Type B pancreatic cell (in vitro differentiated cells): ENCODE results near the gene GJD4. TPM values are rescaled to one million over a fixed set of nuclear protein-coding genes. Genes with fewer than 3 reads are reported as not detected.

ENCODE experiments used
- DNase-seq: peaks from one replicate; pipeline ENCODE4 v3.0.0; 2021; ENCODE audit warnings: mixed read lengths; ENCODE audit not compliant: unreplicated experiment; ENCODE audit errors: extremely low spot score
- H3K27ac Mint-ChIP-seq: 2 replicates; pipeline ENCODE4 v1.8.0; 2021; ENCODE audit warnings: mild to moderate bottlenecking, mixed read lengths
- H3K27me3 Mint-ChIP-seq: 2 replicates; pipeline ENCODE4 v1.8.0; 2021; ENCODE audit warnings: mixed read lengths
- H3K36me3 Mint-ChIP-seq: 2 replicates; pipeline ENCODE4 v1.8.0; 2021; ENCODE audit warnings: mixed read lengths
- H3K4me1 Mint-ChIP-seq: one replicate; pipeline ENCODE4 v1.8.0; 2021; ENCODE audit warnings: mixed read lengths; ENCODE audit not compliant: unreplicated experiment
- H3K4me3 Mint-ChIP-seq: 2 replicates; pipeline ENCODE4 v1.8.0; 2021; ENCODE audit warnings: mild to moderate bottlenecking, mixed read lengths
- H3K9me3 Mint-ChIP-seq: 2 replicates; pipeline ENCODE4 v1.8.0; 2021; ENCODE audit warnings: mixed read lengths
- total RNA-seq: library from RNA; stranded (reverse); gene quantifications from 2 replicates; pipeline ENCODE4 v1.2.1, GENCODE V29; 2021; ENCODE audit warnings: low replicate concordance
- TF ChIP-seq, protein P1 (sequence below): fragments of 200-600 bp; sonication (generic); conservative IDR thresholded peaks from 2 replicates; pipeline ENCODE4 v1.5.0; 2021; ENCODE audit warnings: antibody characterized with exemption, mild to moderate bottlenecking

The GJD4 gene
- total RNA-seq, 1 donor from 2014 or later = not detected

DNA sequence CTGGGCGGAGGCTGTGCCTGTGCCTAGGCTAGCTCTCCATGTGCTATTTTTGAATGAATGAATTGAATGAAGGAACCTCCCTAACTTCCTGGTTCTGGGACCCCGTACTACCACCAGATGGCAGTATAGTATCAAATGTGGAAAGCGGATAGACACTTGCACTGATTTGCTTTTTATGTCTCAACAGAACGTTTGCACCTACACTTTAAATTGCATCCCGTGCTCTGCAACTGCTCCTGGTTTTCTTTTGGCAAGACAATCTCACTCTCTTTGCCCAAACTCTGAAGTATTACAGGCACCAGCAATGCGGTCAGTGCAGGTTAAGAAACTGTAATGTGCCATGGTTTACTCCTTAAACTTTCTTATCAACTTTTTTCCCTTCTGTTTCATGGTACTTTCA lies 30.4 kb downstream of the GJD4 start:
- Mint-ChIP-seq H3K9me3 (no peaks in the 10 kb centered on the region), H3K36me3 (no peaks in the 10 kb centered on the region), H3K4me3 (no peak overlapping the region), H3K4me1 (peaks cover 4% of the 10 kb centered on the region), H3K27ac (no peak overlapping the region), H3K27me3 (peaks cover 65% of the 10 kb centered on the region)
- TF ChIP-seq, protein P1, sequence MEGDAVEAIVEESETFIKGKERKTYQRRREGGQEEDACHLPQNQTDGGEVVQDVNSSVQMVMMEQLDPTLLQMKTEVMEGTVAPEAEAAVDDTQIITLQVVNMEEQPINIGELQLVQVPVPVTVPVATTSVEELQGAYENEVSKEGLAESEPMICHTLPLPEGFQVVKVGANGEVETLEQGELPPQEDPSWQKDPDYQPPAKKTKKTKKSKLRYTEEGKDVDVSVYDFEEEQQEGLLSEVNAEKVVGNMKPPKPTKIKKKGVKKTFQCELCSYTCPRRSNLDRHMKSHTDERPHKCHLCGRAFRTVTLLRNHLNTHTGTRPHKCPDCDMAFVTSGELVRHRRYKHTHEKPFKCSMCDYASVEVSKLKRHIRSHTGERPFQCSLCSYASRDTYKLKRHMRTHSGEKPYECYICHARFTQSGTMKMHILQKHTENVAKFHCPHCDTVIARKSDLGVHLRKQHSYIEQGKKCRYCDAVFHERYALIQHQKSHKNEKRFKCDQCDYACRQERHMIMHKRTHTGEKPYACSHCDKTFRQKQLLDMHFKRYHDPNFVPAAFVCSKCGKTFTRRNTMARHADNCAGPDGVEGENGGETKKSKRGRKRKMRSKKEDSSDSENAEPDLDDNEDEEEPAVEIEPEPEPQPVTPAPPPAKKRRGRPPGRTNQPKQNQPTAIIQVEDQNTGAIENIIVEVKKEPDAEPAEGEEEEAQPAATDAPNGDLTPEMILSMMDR = peak; percentile 96
- no peak for DNase-seq

DNA sequence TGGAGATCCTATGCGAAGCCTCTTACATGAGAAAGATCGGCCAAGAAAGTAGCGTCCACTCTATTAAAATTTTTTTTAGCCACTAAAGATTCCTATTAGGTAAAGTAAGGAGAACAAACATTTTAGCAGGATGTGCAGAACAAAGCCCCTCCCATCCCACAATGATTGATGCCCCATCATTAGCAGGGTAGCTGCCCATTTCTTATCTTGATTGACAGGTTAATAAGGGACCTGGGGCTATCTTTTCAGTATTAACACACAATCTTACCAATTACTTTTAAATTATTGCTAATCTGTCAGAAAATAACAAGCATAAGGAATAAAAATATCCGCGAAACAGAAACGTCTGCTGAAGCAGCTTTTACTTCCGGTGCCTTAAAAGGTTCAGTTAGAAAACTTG lies 31.8 kb downstream of the GJD4 start:
- Mint-ChIP-seq H3K4me3 (peak overlapping the region; percentile 69), H3K27me3 (peaks cover 65% of the 10 kb centered on the region)

DNA sequence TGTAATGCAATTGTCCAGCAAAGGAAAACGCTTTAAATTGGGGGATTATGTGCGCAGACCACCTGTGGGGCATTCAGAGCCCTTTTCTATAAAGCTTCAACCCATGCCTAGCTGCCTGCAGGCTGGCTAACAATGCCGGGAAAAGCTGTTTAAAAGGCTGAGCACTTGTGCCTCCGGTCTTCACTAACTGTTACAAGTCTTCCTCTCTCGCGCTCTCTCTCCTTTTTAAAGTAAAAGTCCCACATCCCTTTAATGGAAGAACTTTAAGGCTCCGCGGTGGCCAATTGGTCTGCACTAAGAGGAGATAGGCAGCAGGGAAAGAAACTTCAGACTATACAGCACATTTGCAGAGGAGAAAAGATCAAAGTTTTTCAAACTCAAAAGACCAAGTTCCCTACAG lies 32.3 kb downstream of the GJD4 start:
- no peaks in the 10 kb centered on the region for H3K36me3 Mint-ChIP-seq
- H3K4me1 Mint-ChIP-seq = peaks cover 4% of the 10 kb centered on the region
- no peak overlapping the region for H3K27ac Mint-ChIP-seq
- TF ChIP-seq, protein P1 = no peak
- DNase-seq = no peak
- no peaks in the 10 kb centered on the region for H3K9me3 Mint-ChIP-seq
- peaks cover 69% of the 10 kb centered on the region for H3K27me3 Mint-ChIP-seq
- peak overlapping the region; percentile 69 for H3K4me3 Mint-ChIP-seq

More for the DNA sequence above, 31.8 kb downstream of the GJD4 start:
- peaks cover 4% of the 10 kb centered on the region for H3K4me1 Mint-ChIP-seq
- no peak for DNase-seq
- no peak overlapping the region for H3K27ac Mint-ChIP-seq
- H3K36me3 Mint-ChIP-seq = no peaks in the 10 kb centered on the region
- TF ChIP-seq, protein P1 = no peak
- no peaks in the 10 kb centered on the region for H3K9me3 Mint-ChIP-seq

DNA sequence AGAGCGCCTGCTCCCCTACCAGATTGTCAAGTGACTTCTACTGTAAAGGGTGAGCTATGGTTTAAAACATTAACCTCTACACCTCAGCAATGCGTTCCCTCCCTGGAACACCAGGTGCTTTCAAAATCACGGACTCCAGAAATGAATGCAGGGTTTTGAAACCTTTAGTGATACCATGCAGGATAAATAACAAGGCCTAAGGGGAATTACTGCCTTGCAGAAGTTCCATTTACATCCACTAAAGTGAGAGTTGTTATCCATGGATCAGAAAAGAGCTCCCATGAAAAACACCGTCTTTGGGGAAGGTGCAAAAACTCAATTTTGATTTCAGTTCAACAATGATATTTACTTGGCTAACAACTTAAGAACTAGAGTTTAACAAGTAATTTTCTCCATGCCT lies 33.0 kb downstream of the GJD4 start:
- Mint-ChIP-seq H3K4me1 (peaks cover 4% of the 10 kb centered on the region), H3K9me3 (no peaks in the 10 kb centered on the region), H3K27me3 (peaks cover 69% of the 10 kb centered on the region), H3K27ac (no peak overlapping the region), H3K4me3 (peak overlapping the region; percentile 69), H3K36me3 (no peaks in the 10 kb centered on the region)
- TF ChIP-seq, protein P1 = peak; percentile 53
- DNase-seq = no peak

DNA sequence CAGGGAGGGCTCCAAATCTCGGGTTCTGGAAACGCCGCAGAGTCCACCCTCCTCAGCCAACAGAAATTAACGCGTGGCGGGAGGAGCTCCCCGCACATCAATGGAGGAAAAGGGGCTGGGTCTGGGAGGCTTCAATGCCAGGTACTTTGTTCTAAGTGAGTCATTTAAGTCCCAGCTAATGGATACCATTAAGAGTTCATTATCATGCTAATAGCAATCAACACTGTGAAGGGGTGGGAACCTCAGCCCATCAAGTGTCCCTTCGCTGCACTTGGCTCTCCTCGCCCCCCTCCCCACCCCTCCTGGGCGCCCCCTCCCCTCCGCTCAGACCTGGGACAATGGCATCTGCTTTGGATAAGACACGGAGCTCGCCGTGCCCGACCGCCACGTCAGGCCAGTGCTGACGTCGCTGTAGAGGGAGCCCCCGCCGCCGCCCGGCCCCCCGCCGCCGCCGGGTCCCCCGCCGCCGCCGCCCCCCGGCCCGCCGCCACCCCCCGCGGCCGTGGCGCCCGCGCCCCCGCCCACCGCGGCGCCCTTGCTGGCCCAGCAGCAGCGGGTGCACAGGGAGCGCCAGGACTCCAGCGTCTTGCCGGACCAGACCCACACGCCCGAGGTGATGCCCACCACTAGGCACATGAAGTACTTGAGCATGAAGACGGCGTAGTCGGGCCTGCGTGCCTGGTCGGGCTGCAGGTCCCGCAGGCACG lies 34.0 kb downstream of the GJD4 start:
- DNase-seq = no peak
- no peaks in the 10 kb centered on the region for H3K9me3 Mint-ChIP-seq
- TF ChIP-seq, protein P1 = no peak
- peak overlapping the region; percentile 87 for H3K4me3 Mint-ChIP-seq
- H3K27ac Mint-ChIP-seq = no peak overlapping the region
- peaks cover 71% of the 10 kb centered on the region for H3K27me3 Mint-ChIP-seq
- peaks cover 11% of the 10 kb centered on the region for H3K4me1 Mint-ChIP-seq
- H3K36me3 Mint-ChIP-seq = no peaks in the 10 kb centered on the region
